H7 (cell line): Measurements from ENCODE around the gene TMEM187. TPM values are rescaled to one million over a fixed set of nuclear protein-coding genes. Genes with fewer than 3 reads are reported as not detected.

ENCODE experiments used
- DNase-seq: peaks from one replicate; pipeline ENCODE4 v3.0.0; 2012
- H3K27me3 ChIP-seq: 2 replicates; pipeline ENCODE4 v1.6.0; 2011; ENCODE audit warnings: mild to moderate bottlenecking, low read length; ENCODE audit not compliant: control insufficient read depth, insufficient read depth
- H3K36me3 ChIP-seq: replicated peaks from 2 replicates; pipeline ENCODE4 v1.5.1; 2011; ENCODE audit warnings: low read length; ENCODE audit not compliant: control insufficient read depth, insufficient read depth
- H3K4me3 ChIP-seq: 2 replicates; pipeline ENCODE4 v1.5.1; 2011; ENCODE audit warnings: low read depth, mild to moderate bottlenecking, control low read depth, low read length, moderate library complexity; ENCODE audit not compliant: insufficient read depth
- total RNA-seq: library from RNA; depleted of rRNA; stranded (reverse); fragments of >200 nt; shearing (Covaris generic); gene quantifications from 2 replicates; pipeline ENCODE4 v1.2.3, GENCODE V29; 2014

TMEM187 gene
- total RNA-seq, 1 experiment from 2014 or later, result 8.8 TPM

GRCh38 chrX:153930011-153930910, 42.3 kb upstream of the TMEM187 start:
- Histone ChIP-seq H3K27me3 (no peaks in the 10 kb centered on the region), H3K4me3 (no peak overlapping the region), H3K36me3 (peaks cover 2% of the 10 kb centered on the region)
- DNase-seq, result no peak

- Histone ChIP-seq H3K27me3 (no peaks in the 10 kb centered on the region), H3K36me3 (peaks cover 2% of the 10 kb centered on the region), H3K4me3 (no peak overlapping the region)
- DNase-seq, result no peak
These were observed 41.4 kb upstream of the TMEM187 start for GRCh38 chrX:153931151-153931550.

- Histone ChIP-seq H3K27me3 (no peaks in the 10 kb centered on the region), H3K4me3 (no peak overlapping the region), H3K36me3 (peaks cover 2% of the 10 kb centered on the region)
- DNase-seq, result no peak
These were observed 40.8 kb upstream of the TMEM187 start for GRCh38 chrX:153931748-153932147.

- DNase-seq, result no peak
- Histone ChIP-seq H3K4me3 (no peak overlapping the region), H3K36me3 (peaks cover 2% of the 10 kb centered on the region), H3K27me3 (no peaks in the 10 kb centered on the region)
These were observed 40.2 kb upstream of the TMEM187 start for GRCh38 chrX:153932220-153932915.

- Histone ChIP-seq H3K4me3 (no peak overlapping the region; the same call in 1 of the 2 replicates), H3K36me3 (peaks cover 2% of the 10 kb centered on the region), H3K27me3 (no peaks in the 10 kb centered on the region)
- no peak for DNase-seq
These were observed 38.8 kb upstream of the TMEM187 start for GRCh38 chrX:153933748-153934147.

GRCh38 chrX:153934148-153934761, 38.3 kb upstream of the TMEM187 start:
- no peak for DNase-seq
- H3K36me3 ChIP-seq, result peaks cover 2% of the 10 kb centered on the region
- no peaks in the 10 kb centered on the region for H3K27me3 ChIP-seq
- peak overlapping the region; percentile 60 for H3K4me3 ChIP-seq

GRCh38 chrX:153934762-153935325, 37.7 kb upstream of the TMEM187 start, which contains the start of gene NAA10:
Gene NAA10 (minus strand): TSS chrX:153935037. CDS start chrX:153934904, 133 bp downstream.
- H3K4me3 ChIP-seq, result peak within 1 kb of the TSS; percentile 60
- H3K27me3 ChIP-seq, result no peaks in the 10 kb centered on the region
- peaks cover 2% of the 10 kb centered on the region; the same call in 1 of the 2 replicates for H3K36me3 ChIP-seq
- DNase-seq, result peak; percentile 97

- DNase-seq, result no peak
- Histone ChIP-seq H3K36me3 (peaks cover 2% of the 10 kb centered on the region; the same call in 1 of the 2 replicates), H3K4me3 (peak overlapping the region; percentile 29), H3K27me3 (no peaks in the 10 kb centered on the region)
These were observed 37.2 kb upstream of the TMEM187 start for GRCh38 chrX:153935326-153935851.

GRCh38 chrX:153937056-153937455, 35.5 kb upstream of the TMEM187 start:
- Histone ChIP-seq H3K4me3 (no peak overlapping the region), H3K27me3 (no peaks in the 10 kb centered on the region), H3K36me3 (no peaks in the 10 kb centered on the region; the same call in 1 of the 2 replicates)
- no peak for DNase-seq

GRCh38 chrX:153938226-153938786, 34.2 kb upstream of the TMEM187 start:
- H3K27me3 ChIP-seq, result no peaks in the 10 kb centered on the region
- no peak for DNase-seq
- H3K36me3 ChIP-seq, result no peaks in the 10 kb centered on the region
- no peak overlapping the region for H3K4me3 ChIP-seq

- DNase-seq, result no peak
- Histone ChIP-seq H3K27me3 (no peaks in the 10 kb centered on the region), H3K36me3 (no peaks in the 10 kb centered on the region), H3K4me3 (no peak overlapping the region)
These were observed 33.0 kb upstream of the TMEM187 start for GRCh38 chrX:153939573-153939972.

- H3K36me3 ChIP-seq, result no peaks in the 10 kb centered on the region
- DNase-seq, result peak; percentile 86
- peak overlapping the region; percentile 19 for H3K4me3 ChIP-seq
- no peaks in the 10 kb centered on the region for H3K27me3 ChIP-seq
These were observed 31.0 kb upstream of the TMEM187 start for GRCh38 chrX:153941336-153942252.

GRCh38 chrX:153944140-153944799, 28.3 kb upstream of the TMEM187 start, which contains the start of gene RENBP:
Gene RENBP (minus strand): TSS chrX:153944643. CDS start chrX:153944610, 33 bp downstream.
- peak within 1 kb of the TSS; percentile 35 for H3K4me3 ChIP-seq
- H3K27me3 ChIP-seq, result no peaks in the 10 kb centered on the region
- peak; percentile 89 for DNase-seq
- H3K36me3 ChIP-seq, result peaks cover 3% of the 10 kb centered on the region; the same call in 1 of the 2 replicates
